ENCODE measurements around the gene ELOVL7. TPM values are rescaled to one million over a fixed set of nuclear protein-coding genes. Genes with fewer than 3 reads are reported as not detected.
"Not testable (repeated sequence)": the region's sequence is repeated elsewhere in the genome, so short reads cannot be mapped to it uniquely, and the experiment has no call there.

ELOVL7 gene
- total and polyA plus RNA-seq, 2 of the 8 experiments (the other 6 are each of a cell fraction or from before 2014, with no cell fraction given) = 3.1 to 5.1 TPM

DNA sequence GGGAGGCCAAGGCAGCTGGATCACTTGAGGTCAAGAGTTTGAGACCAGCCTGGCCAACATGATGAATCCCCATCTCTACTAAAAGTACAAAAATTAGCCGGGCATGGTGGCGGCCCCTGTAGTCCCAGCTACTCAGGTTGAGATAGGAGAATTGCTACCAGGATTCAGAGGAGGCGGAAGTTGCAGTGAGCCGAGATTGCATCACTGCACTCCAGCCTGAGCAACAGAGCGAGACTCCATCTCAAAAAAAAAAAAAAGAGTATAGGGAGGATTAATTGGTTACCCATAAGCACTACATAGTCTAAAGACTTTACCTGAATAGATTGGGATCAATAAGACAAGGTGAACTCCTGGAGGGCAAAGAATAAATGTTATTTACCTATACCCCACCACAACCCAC lies 27.9 kb downstream of the ELOVL7 start:
- not testable (repeated sequence) for H3K27me3 ChIP-seq (replicated peaks in 1 of 4; ENCODE audit: control insufficient read depth in 3 of 4, extremely low read depth in 1 of 4, insufficient read depth in 3 of 4, low read length in 3 of 4); H3K4me2 ChIP-seq (ENCODE audit: insufficient read depth in 1 of 2, low read depth in 2 of 2, low read length in 2 of 2); H3K56ac ChIP-seq (replicated peaks; ENCODE audit: insufficient read length, low read depth, low read length); H4K91ac ChIP-seq (replicated peaks; ENCODE audit: insufficient read length, low read length); H3K18ac ChIP-seq (ENCODE audit: extremely low read depth, low read length); H2BK12ac ChIP-seq (ENCODE audit: low read depth, low read length); H3K14ac ChIP-seq (ENCODE audit: insufficient read length); FAIRE-seq; H3K23me2 ChIP-seq (ENCODE audit: low read depth, low read length); H2BK120ac ChIP-seq (replicated peaks; ENCODE audit: low read depth, low read length); H3K4me3 ChIP-seq (ENCODE audit: extremely low read depth in 1 of 4, insufficient read depth in 2 of 4, low read depth in 3 of 4, low read length in 4 of 4); H3K27ac ChIP-seq (ENCODE audit: low read depth, low read length); H2BK20ac ChIP-seq (ENCODE audit: low read length); DNase-seq (ENCODE audit: low read depth in 1 of 2, low spot score in 2 of 2); H3K79me1 ChIP-seq (ENCODE audit: low read depth, low read length); H2BK15ac ChIP-seq (ENCODE audit: low read length); H3K79me2 ChIP-seq (ENCODE audit: control insufficient read depth in 1 of 2, insufficient read depth in 2 of 2, low read length in 2 of 2); H3K4me1 ChIP-seq (replicated peaks in 1 of 4; ENCODE audit: control insufficient read depth in 3 of 4, insufficient read depth in 4 of 4, low read length in 3 of 4); H3K9me3 ChIP-seq (ENCODE audit: insufficient read depth in 2 of 2, low read depth in 1 of 2, low read length in 1 of 2); H2AK5ac ChIP-seq (ENCODE audit: low read depth, low read length); H3K36me3 ChIP-seq (ENCODE audit: control insufficient read depth in 2 of 4, insufficient read depth in 4 of 4, low read length in 3 of 4); H2BK5ac ChIP-seq (ENCODE audit: low read depth, low read length); H4K5ac ChIP-seq (ENCODE audit: insufficient read length, low read depth, low read length); H3K4ac ChIP-seq (replicated peaks; ENCODE audit: insufficient read length, low read depth, low read length); H3K23ac ChIP-seq (ENCODE audit: insufficient read length); H4K8ac ChIP-seq (ENCODE audit: extremely low read depth, insufficient read depth, low read length); H2AFZ ChIP-seq (ENCODE audit: low read length); H4K20me1 ChIP-seq (replicated peaks in 1 of 2; ENCODE audit: control insufficient read depth in 1 of 2, insufficient read depth in 2 of 2, low read length in 2 of 2)
- POLR2A ChIA-PET (ENCODE audit: partially characterized antibody) = interaction anchor here (1.6 kb wide), 1 partner anchor 28 kb away, joined by 4 read pairs; the partner anchor contains the start of gene ELOVL7
- peak overlapping the region in 1 of 4 experiments; percentile 34; a peak in 1 of 7 replicates for H3K9ac ChIP-seq (replicated peaks in 1 of 4; ENCODE audit: extremely low read depth in 1 of 4, low read depth in 3 of 4, low read length in 3 of 4)
- CTCF ChIA-PET (ENCODE audit: partially characterized antibody) = interaction anchor here (1.0 to 1.7 kb wide), 4 partner anchors 12 to 128 kb away, joined by 3 to 5 read pairs (median 4); no protein-coding TSS in a partner anchor
- 86% methylated on average over 5 of the region's 5 CpGs; no CpG with 5 or more reads in 1 of the 2 experiments for WGBS, 2 experiments (ENCODE audit: extremely low coverage in 1 of 2, insufficient coverage in 1 of 2, insufficient read length in 1 of 2, insufficient replicate concordance in 2 of 2, low coverage in 1 of 2, low lambda C conversion rate in 2 of 2, missing lambda C conversion rate in 1 of 2)
